SK-N-SH (cell line): ENCODE data around the gene ZNF174. TPM values are rescaled to one million over a fixed set of nuclear protein-coding genes. Genes with fewer than 3 reads are reported as not detected.

Source experiments
- CTCF ChIA-PET: fragments of 300-600, 350-600 bp; formaldehyde crosslinking; extraction: SDS; loops from one replicate; lab custom pipeline; 2021; lab: Yijun Ruan, JAX
- POLR2A ChIA-PET: fragments of 350-600 bp; sonication (Branson Sonifier 250); formaldehyde crosslinking; extraction: SDS; loops from one replicate; lab custom pipeline; 2020; ENCODE audit warnings: antibody characterized with exemption, inconsistent platforms; lab: Yijun Ruan, JAX
- DNase-seq: peaks from one replicate; pipeline ENCODE4 v3.0.0; 2012
- H2AFZ ChIP-seq: fragments of 200-600 bp; sonication (generic); 2 replicates; pipeline ENCODE4 v1.8.1; 2016; ENCODE audit warnings: antibody characterized with exemption, mild to moderate bottlenecking, low read depth
- H3F3A ChIP-seq: fragments of 200-600 bp; sonication (generic); replicated peaks from 2 replicates; pipeline ENCODE3; 2016; ENCODE audit warnings: antibody characterized with exemption, mild to moderate bottlenecking; ENCODE audit not compliant: insufficient read depth
- H3K27ac ChIP-seq, 2 experiments: fragments of 200-500 bp in 1 of 2; fragments of 200-600 bp in 1 of 2; sonication (Bioruptor generic) in 1 of 2; sonication (generic), shearing (Covaris generic) in 1 of 2; 2 replicates each; pipeline versions ENCODE4 v1.5.1 to v1.6.1; 2014 to 2016; ENCODE audit warnings: low read depth in 2 of 2, inconsistent platforms in 1 of 2, low read length in 1 of 2, mild to moderate bottlenecking in 1 of 2, mixed read lengths in 1 of 2
- H3K27me3 ChIP-seq: fragments of 200-600 bp; sonication (generic), shearing (Covaris generic); 2 replicates; pipeline ENCODE4 v1.6.1; 2016; ENCODE audit warnings: mixed run types; ENCODE audit not compliant: insufficient read depth
- H3K36me3 ChIP-seq, 2 experiments: fragments of 200-500 bp in 1 of 2; fragments of 200-600 bp in 1 of 2; sonication (Bioruptor generic) in 1 of 2; sonication (generic) in 1 of 2; replicated peaks in 1 of 2; 2 replicates each; pipeline versions ENCODE3 to v1.5.1; 2014 to 2016; ENCODE audit warnings: low read length in 1 of 2, mild to moderate bottlenecking in 1 of 2; ENCODE audit not compliant: insufficient read depth in 2 of 2, control insufficient read depth in 1 of 2
- H3K4me1 ChIP-seq, 2 experiments: fragments of 200-500 bp in 1 of 2; fragments of 200-600 bp in 1 of 2; sonication (Bioruptor generic) in 1 of 2; sonication (generic), shearing (Covaris generic) in 1 of 2; 2 replicates each; pipeline versions ENCODE4 v1.5.1 to v1.6.1; 2014 to 2016; ENCODE audit warnings: low read depth in 1 of 2, low read length in 1 of 2, mixed run types in 1 of 2; ENCODE audit not compliant: insufficient read depth in 2 of 2, control insufficient read depth in 1 of 2
- H3K4me2 ChIP-seq: fragments of 200-600 bp; sonication (generic), shearing (Covaris generic); 2 replicates; pipeline ENCODE4 v1.6.1; 2017; ENCODE audit warnings: mixed run types
- H3K4me3 ChIP-seq, 2 experiments: fragments of 200-500 bp in 1 of 2; fragments of 200-600 bp in 1 of 2; sonication (Bioruptor generic) in 1 of 2; sonication (generic), shearing (Covaris generic) in 1 of 2; 2 replicates each; pipeline versions ENCODE4 v1.5.1 to v1.8.1; 2014 to 2016; ENCODE audit warnings: low read depth in 2 of 2, inconsistent platforms in 1 of 2, low read length in 1 of 2, mild to moderate bottlenecking in 1 of 2, mixed read lengths in 1 of 2, moderate library complexity in 1 of 2
- H3K79me2 ChIP-seq: fragments of 200-600 bp; sonication (generic); 2 replicates; pipeline ENCODE4 v1.8.1; 2017; ENCODE audit warnings: mild to moderate bottlenecking; ENCODE audit not compliant: insufficient read depth
- H3K9ac ChIP-seq: fragments of 200-600 bp; sonication (generic); 2 replicates; pipeline ENCODE4 v1.6.1; 2017; ENCODE audit warnings: mixed run types
- H3K9me2 ChIP-seq: fragments of 200-600 bp; sonication (generic); 2 replicates; pipeline ENCODE4 v1.6.1; 2017; ENCODE audit warnings: mixed run types
- H3K9me3 ChIP-seq: fragments of 200-600 bp; sonication (generic); 2 replicates; pipeline ENCODE4 v1.6.1; 2017; ENCODE audit warnings: mixed run types, mild to moderate bottlenecking, moderate library complexity
- H4K20me1 ChIP-seq: fragments of 200-600 bp; sonication (generic); 2 replicates; pipeline ENCODE4 v1.6.1; 2017; ENCODE audit warnings: mild to moderate bottlenecking, mixed run types; ENCODE audit not compliant: insufficient read depth
- CHD2 ChIP-seq: fragments of 150-350 bp; IDR thresholded peaks from 2 replicates; pipeline ENCODE4 v1.6.1; 2018; ENCODE audit warnings: low read length; ENCODE audit not compliant: partially characterized antibody
- ELF1 ChIP-seq: IDR thresholded peaks from 2 replicates; pipeline ENCODE4 v1.4.0; 2012
- EP300 ChIP-seq, 2 experiments: IDR thresholded peaks; 2 replicates each; pipeline versions ENCODE4 v1.4.0 to v1.6.1; 2012; ENCODE audit warnings: borderline replicate concordance in 1 of 2, low read depth in 1 of 2, low read length in 1 of 2
- FOSL2 ChIP-seq: IDR thresholded peaks from 2 replicates; pipeline ENCODE4 v1.4.0; 2012; ENCODE audit warnings: low read depth, mild to moderate bottlenecking, moderate library complexity, borderline replicate concordance
- FOXJ3 ChIP-seq: sonication (generic); formaldehyde crosslinking; IDR thresholded peaks from 2 replicates; pipeline ENCODE4 v1.5.1; 2020; ENCODE audit warnings: mild to moderate bottlenecking, missing genetic modification reagents
- FOXM1 ChIP-seq: IDR thresholded peaks from 2 replicates; pipeline ENCODE4 v1.4.0; 2012; ENCODE audit warnings: low read depth, mild to moderate bottlenecking
- GATA2 ChIP-seq: sonication (generic); formaldehyde crosslinking; IDR thresholded peaks from 2 replicates; pipeline ENCODE4 v1.5.0; 2020; ENCODE audit warnings: mild to moderate bottlenecking, missing genetic modification reagents
- MAX ChIP-seq: IDR thresholded peaks from 2 replicates; pipeline ENCODE4 v1.4.0; 2012; ENCODE audit warnings: low read depth
- MEF2A ChIP-seq: IDR thresholded peaks from 2 replicates; pipeline ENCODE4 v1.4.0; 2012; ENCODE audit warnings: low read depth, borderline replicate concordance
- NRF1 ChIP-seq: IDR thresholded peaks from 2 replicates; pipeline ENCODE4 v1.6.1; 2012; ENCODE audit warnings: low read depth, mild to moderate bottlenecking, low read length
- RCOR1 ChIP-seq: fragments of 150-350 bp; IDR thresholded peaks from 2 replicates; pipeline ENCODE4 v1.6.1; 2017; ENCODE audit warnings: antibody characterized with exemption, low read length
- REST ChIP-seq: IDR thresholded peaks from 2 replicates; pipeline ENCODE4 v1.6.1; 2012; ENCODE audit warnings: mild to moderate bottlenecking, low read depth, low read length, moderate library complexity
- RFX5 ChIP-seq: IDR thresholded peaks from 2 replicates; pipeline ENCODE4 v1.6.1; 2012; ENCODE audit warnings: mild to moderate bottlenecking, improper control_type of control experiment, low read length
- RXRA ChIP-seq: IDR thresholded peaks from 2 replicates; pipeline ENCODE4 v1.4.0; 2012; ENCODE audit warnings: low read depth, mild to moderate bottlenecking, borderline replicate concordance
- SMC3 ChIP-seq: IDR thresholded peaks from 2 replicates; pipeline ENCODE4 v1.6.1; 2012; ENCODE audit warnings: low read depth, low read length, improper control_type of control experiment
- TAF1 ChIP-seq: IDR thresholded peaks from 2 replicates; pipeline ENCODE4 v1.6.1; 2012; ENCODE audit warnings: low read depth, mild to moderate bottlenecking, low read length, moderate library complexity, borderline replicate concordance
- USF1 ChIP-seq: IDR thresholded peaks from 2 replicates; pipeline ENCODE4 v1.4.0; 2012; ENCODE audit warnings: low read depth, borderline replicate concordance
- USF2 ChIP-seq: fragments of 150-350 bp; IDR thresholded peaks from 2 replicates; pipeline ENCODE4 v1.6.1; 2017; ENCODE audit warnings: antibody characterized with exemption, low read length, low read depth, borderline replicate concordance
- YY1 ChIP-seq: IDR thresholded peaks from 2 replicates; pipeline ENCODE4 v1.4.0; 2012; ENCODE audit warnings: low read depth, mild to moderate bottlenecking
- ZBTB33 ChIP-seq: IDR thresholded peaks from 2 replicates; pipeline ENCODE4 v1.4.0; 2012; ENCODE audit warnings: low read depth, borderline replicate concordance
- WGBS: methylation state at CpG from one replicate; pipeline ENCODE4 v1.1.6; 2017; ENCODE audit warnings: low lambda C conversion rate; 5-methylcytosine and 5-hydroxymethylcytosine counted together
- polyA plus RNA-seq, 3 experiments: library from polyadenylated mRNA; depleted of rRNA; stranded (reverse); fragments of >200 nt; gene quantifications; 2 replicates each; pipeline ENCODE4 v1.2.3, GENCODE V29; 2012
- TF ChIP-seq, protein P1 (sequence below): fragments of 200-600 bp; sonication (generic); IDR thresholded peaks from 2 replicates; pipeline ENCODE4 v1.6.1; 2017; ENCODE audit warnings: antibody characterized with exemption, mild to moderate bottlenecking, moderate library complexity

The ZNF174 gene
- polyA plus RNA-seq, 1 of the 3 experiments (the other 2 are of a cell fraction): 10.5 TPM

DNA sequence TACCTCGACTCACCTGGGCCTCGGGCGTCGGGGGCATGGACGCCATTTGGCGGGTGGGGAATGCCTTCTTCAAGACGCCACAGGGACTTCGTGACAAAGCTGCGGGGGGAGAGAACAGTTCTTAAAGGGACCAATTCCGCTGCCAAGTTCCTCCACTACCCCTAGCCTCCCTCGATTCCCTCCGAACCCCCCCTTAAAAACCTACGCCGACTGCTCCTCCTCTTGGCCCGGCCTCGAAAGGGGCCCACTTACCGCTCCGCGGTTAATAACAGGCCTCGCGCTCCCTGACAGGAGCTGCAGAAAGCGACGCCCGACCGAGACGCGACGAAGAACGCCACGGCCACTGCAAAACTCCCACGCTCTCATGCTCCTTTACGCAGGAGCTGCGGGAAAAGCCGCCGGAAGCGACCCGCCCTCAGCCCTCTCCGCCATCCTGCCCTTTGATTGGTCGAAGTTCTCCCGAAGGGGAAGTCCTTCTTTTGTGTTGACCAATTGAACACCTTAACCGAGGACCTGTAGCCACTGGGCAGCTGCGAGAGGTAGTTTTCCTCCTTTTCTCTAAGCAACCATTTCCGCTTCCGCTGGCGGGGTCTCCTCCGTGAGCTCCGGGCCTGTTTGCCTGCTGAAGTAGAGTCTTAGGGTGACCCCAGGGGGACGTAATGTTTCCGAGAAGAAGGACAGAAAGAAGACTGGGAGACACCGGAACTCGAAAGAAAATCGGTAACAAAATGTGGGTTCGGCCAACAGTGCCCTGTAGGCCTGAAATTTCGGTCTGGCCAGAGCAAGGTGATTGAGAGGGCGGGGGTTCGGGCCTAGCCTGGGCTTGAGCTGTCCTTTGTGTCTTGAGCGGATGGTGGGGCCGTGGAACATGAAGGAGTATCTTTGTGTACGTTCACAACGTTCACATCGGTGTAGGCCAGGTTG is 42.4 kb downstream of the ZNF174 start, which contains the start of the genes NAA60 and ZNF597:
Gene NAA60 (plus strand): TSS at position 573 of the 924 bp plus-strand sequence. CDS start 32,548 bp downstream, outside the sequence.
Gene ZNF597 (minus strand): TSS at position 397 of the 924 bp plus-strand sequence. CDS start 351 bp downstream, at position 46.
- H3K36me3 ChIP-seq: peaks cover 15 to 16% of the 10 kb centered on the region in 2 experiments
- H3K4me3 ChIP-seq: peak within 1 kb of the TSS; percentile 66 to 68
- peak within 1 kb of the TSS; percentile 77 for H3K4me2 ChIP-seq
- no peaks in the 10 kb centered on the region for H3K9me3 ChIP-seq
- H3F3A ChIP-seq: no peaks in the 10 kb centered on the region
- H3K4me1 ChIP-seq: peaks cover 0 to 3% of the 10 kb centered on the region in 2 experiments; a peak in 1 of 4 replicates
- CTCF ChIA-PET: interaction anchor here (1.3 kb wide), 1 partner anchor 14 kb away, joined by 3 read pairs; no protein-coding TSS in a partner anchor
- peaks cover 6% of the 10 kb centered on the region; the same call in 1 of the 2 replicates for H4K20me1 ChIP-seq
- DNase-seq: peak; percentile 85
- peak within 1 kb of the TSS; percentile 58 to 83 for H3K27ac ChIP-seq
- WGBS: 49% methylated on average over 43 of the region's 61 CpGs
- POLR2A ChIA-PET: interaction anchor here (0.6 to 1.9 kb wide), 8 partner anchors 10 to 161 kb away, joined by 3 to 14 read pairs (median 4); partner anchors contain the start of genes CLUAP1, ZNF174 and ZSCAN32
- peaks cover 90% of the 10 kb centered on the region for H3K79me2 ChIP-seq
- H2AFZ ChIP-seq: no peak within 1 kb of the TSS; the same call in none of the 2 replicates
- H3K9ac ChIP-seq: peak within 1 kb of the TSS; percentile 79
- no peaks in the 10 kb centered on the region for H3K27me3 ChIP-seq
- no peaks in the 10 kb centered on the region for H3K9me2 ChIP-seq
- TF ChIP-seq RXRA: no peak
- peak; percentile 33; the same call in 1 of the 2 replicates for TF ChIP-seq YY1
- no peak for TF ChIP-seq FOXJ3 (CRISPR knock-in tag)
- TF ChIP-seq, protein P1, sequence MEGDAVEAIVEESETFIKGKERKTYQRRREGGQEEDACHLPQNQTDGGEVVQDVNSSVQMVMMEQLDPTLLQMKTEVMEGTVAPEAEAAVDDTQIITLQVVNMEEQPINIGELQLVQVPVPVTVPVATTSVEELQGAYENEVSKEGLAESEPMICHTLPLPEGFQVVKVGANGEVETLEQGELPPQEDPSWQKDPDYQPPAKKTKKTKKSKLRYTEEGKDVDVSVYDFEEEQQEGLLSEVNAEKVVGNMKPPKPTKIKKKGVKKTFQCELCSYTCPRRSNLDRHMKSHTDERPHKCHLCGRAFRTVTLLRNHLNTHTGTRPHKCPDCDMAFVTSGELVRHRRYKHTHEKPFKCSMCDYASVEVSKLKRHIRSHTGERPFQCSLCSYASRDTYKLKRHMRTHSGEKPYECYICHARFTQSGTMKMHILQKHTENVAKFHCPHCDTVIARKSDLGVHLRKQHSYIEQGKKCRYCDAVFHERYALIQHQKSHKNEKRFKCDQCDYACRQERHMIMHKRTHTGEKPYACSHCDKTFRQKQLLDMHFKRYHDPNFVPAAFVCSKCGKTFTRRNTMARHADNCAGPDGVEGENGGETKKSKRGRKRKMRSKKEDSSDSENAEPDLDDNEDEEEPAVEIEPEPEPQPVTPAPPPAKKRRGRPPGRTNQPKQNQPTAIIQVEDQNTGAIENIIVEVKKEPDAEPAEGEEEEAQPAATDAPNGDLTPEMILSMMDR: no peak
- TF ChIP-seq USF2: no peak
- TF ChIP-seq CHD2: peak; percentile 49
- TF ChIP-seq TAF1: peak; percentile 35; the same call in 1 of the 2 replicates
- TF ChIP-seq SMC3: no peak
- no peak for TF ChIP-seq ZBTB33
- TF ChIP-seq GATA2 (CRISPR knock-in tag): no peak
- TF ChIP-seq RFX5: peak; percentile 61; the same call in 1 of the 2 replicates
- TF ChIP-seq REST: no peak
- no peak; the same call in 1 of the 2 replicates for TF ChIP-seq NRF1
- TF ChIP-seq EP300 (IDR thresholded peaks at IDR 0.05; ENCODE audit: borderline replicate concordance in 1 of 2, low read depth in 1 of 2, low read length in 1 of 2): no peak
- no peak for TF ChIP-seq MEF2A
- peak; percentile 66 for TF ChIP-seq MAX
- TF ChIP-seq ELF1: 0 out of 2 replicates have a peak, but pooled peaks have one; percentile 7
- no peak for TF ChIP-seq USF1
- TF ChIP-seq FOXM1: no peak
- TF ChIP-seq RCOR1: no peak
- TF ChIP-seq FOSL2: no peak
